Measurements from ENCODE around the gene CENPVL1. TPM values are rescaled to one million over a fixed set of nuclear protein-coding genes. Genes with fewer than 3 reads are reported as not detected.
A peak's percentile ranks its signal among the peaks of the same experiment; 100 is the strongest.
"Not testable (repeated sequence)": the region's sequence is repeated elsewhere in the genome, so short reads cannot be mapped to it uniquely, and the experiment has no call there.

CENPVL1 gene
- not detected for total RNA-seq
- polyA plus RNA-seq = not detected

DNA sequence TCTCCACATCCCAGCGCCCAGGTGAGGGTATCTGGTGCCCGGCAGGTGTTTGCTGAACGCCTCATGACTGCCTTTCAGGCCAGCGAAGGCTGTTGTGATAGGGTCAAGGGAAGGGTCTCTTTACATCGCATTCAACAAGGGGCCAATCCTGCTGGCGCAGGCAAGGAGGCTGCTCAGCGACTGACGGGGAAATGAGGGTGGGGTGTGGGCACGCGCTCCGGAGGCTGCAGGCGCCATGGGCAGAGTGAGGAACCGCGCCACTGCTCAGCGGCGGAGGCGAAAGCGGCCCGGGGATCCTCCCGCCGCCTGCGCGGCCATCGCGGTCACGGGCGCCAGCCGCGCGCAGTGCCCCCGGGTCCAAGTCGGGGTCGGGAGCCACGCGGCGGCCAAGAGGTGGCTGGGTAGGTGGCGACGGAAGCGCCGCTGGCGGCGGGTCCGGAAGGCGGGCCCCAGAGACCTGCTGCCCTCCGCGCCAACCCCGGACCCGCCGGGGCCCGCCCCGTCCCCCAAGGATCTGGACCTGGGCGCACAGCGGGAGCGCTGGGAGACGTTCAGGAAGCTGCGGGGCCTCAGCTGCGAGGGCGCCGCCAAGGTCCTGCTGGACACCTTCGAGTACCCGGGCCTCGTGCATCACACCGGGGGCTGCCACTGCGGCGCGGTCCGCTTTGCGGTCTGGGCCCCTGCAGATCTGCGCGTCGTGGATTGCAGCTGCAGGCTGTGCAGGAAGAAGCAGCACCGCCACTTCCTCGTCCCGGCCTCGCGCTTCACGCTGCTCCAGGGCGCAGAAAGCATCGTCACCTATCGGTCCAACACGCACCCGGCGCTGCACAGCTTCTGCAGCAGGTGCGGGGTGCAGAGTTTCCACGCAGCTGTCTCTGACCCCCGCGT lies at the start of gene CENPVL1:
Gene CENPVL1 (plus strand): TSS at position 236 of the 888 bp plus-strand sequence. CDS start 0 bp downstream, at position 236.
- H3K4me1 ChIP-seq; H3K4me3 ChIP-seq; DNase-seq; intact Hi-C loops (cut with DNase I); FAIRE-seq; H3K9me3 ChIP-seq; H3K27ac ChIP-seq; H3K27me3 ChIP-seq; H3K36me3 ChIP-seq: not testable (repeated sequence)
- peak in 1 of 4 donors; percentile 22 for ATAC-seq
- WGBS, 2 donors = no CpG with 5 or more reads among the region's 87 CpGs

DNA sequence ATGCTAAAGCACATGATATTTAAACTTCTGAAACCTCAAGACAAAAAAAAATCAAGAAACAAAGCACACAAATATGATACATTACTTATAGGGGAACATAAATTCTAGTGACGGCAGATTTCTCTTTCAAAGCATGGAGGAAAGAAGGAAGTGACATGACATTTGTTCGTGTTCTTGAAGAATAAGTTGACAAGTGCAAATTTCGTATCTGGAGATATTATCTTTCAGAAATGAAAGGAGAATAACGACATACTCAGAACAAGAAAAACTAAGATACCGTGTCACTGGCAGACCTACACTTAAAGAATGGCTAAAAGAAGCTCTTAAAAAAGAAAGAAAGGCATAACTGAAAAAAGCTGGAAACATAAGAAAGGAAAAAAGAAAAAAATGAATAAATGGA lies 44.3 kb upstream of the CENPVL1 start:
- intact Hi-C loops (cut with DNase I) = no loop called here
- Histone ChIP-seq H3K4me3 (no peak overlapping the region), H3K9me3 (no peaks in the 10 kb centered on the region), H3K36me3 (no peaks in the 10 kb centered on the region), H3K27me3 (peaks cover 4 to 22% (median 4%) of the 10 kb centered on the region in 4 donors), H3K4me1 (no peaks in the 10 kb centered on the region), H3K27ac (no peak overlapping the region)
- TF ChIP-seq, protein P1, sequence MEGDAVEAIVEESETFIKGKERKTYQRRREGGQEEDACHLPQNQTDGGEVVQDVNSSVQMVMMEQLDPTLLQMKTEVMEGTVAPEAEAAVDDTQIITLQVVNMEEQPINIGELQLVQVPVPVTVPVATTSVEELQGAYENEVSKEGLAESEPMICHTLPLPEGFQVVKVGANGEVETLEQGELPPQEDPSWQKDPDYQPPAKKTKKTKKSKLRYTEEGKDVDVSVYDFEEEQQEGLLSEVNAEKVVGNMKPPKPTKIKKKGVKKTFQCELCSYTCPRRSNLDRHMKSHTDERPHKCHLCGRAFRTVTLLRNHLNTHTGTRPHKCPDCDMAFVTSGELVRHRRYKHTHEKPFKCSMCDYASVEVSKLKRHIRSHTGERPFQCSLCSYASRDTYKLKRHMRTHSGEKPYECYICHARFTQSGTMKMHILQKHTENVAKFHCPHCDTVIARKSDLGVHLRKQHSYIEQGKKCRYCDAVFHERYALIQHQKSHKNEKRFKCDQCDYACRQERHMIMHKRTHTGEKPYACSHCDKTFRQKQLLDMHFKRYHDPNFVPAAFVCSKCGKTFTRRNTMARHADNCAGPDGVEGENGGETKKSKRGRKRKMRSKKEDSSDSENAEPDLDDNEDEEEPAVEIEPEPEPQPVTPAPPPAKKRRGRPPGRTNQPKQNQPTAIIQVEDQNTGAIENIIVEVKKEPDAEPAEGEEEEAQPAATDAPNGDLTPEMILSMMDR (IDR thresholded peaks at IDR 0.05) = no peak
- WGBS, 2 donors = 48 to 58% methylated on average over 5 of the region's 5 CpGs
- DNase-seq (no peak), FAIRE-seq (no peak), ATAC-seq (no peak)

DNA sequence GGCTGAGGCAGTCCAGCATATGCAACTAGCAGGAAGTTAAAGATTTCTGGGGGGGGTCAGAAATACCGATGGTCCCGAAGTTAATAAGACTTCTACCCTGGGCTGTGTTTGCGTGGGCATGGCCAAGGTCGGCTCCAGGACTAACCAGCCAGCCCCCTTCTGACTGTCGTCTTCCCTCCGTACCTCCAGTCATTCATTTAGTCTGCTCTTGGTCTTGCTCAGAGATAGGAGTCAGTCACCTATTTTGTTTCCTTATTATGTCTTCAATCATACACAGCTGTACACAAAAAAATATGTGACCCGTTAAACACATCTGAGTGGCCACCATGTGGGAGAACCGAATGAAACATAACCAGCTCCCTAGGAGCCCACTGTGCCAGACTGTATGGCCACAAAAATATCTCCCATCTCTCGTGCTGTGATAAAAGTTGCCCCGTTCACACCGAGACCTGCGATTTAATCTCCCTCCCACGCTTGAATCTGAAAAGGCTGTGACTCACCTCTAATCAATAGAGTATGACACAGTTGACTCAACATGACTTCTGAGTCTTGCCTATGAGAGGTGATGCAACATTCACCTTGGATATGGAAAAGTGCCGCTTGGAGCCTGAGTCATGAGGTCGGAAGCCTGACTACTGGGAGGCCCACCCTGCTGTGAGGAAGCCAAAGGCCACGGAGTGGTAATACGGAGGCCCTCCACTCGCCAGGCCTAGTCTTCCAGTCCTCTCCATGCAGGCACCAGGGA lies 30.5 kb upstream of the CENPVL1 start:
- H3K4me3 ChIP-seq; ATAC-seq; DNase-seq; intact Hi-C loops (cut with DNase I); H3K36me3 ChIP-seq; H3K9me3 ChIP-seq; FAIRE-seq; H3K4me1 ChIP-seq; H3K27me3 ChIP-seq; H3K27ac ChIP-seq: not testable (repeated sequence)
- no CpG with 5 or more reads among the region's 18 CpGs for WGBS, 2 donors

DNA sequence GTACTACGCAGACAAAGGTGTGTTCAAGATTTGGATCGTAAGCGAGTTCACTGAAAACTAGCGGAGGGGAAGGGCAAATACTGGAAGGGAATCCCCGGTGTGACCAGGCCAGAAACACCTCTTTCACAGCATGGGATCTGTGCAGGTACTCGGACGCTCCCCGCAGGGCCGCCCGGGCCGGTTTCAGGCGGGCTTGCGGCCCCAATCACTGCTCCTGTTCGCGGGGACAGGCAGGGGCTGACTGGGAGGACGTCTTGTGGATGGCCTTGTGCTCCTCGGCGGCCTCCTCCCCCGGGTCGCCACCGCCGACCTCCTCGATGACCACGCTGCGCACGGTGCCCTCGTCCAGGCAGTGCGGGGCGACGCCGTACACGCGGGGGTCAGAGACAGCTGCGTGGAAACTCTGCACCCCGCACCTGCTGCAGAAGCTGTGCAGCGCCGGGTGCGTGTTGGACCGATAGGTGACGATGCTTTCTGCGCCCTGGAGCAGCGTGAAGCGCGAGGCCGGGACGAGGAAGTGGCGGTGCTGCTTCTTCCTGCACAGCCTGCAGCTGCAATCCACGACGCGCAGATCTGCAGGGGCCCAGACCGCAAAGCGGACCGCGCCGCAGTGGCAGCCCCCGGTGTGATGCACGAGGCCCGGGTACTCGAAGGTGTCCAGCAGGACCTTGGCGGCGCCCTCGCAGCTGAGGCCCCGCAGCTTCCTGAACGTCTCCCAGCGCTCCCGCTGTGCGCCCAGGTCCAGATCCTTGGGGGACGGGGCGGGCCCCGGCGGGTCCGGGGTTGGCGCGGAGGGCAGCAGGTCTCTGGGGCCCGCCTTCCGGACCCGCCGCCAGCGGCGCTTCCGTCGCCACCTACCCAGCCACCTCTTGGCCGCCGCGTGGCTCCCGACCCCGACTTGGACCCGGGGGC lies 28.2 kb upstream of the CENPVL1 start:
- DNase-seq; intact Hi-C loops (cut with DNase I); FAIRE-seq; ATAC-seq; H3K4me3 ChIP-seq; H3K9me3 ChIP-seq; H3K27me3 ChIP-seq; H3K4me1 ChIP-seq; H3K36me3 ChIP-seq; H3K27ac ChIP-seq: not testable (repeated sequence)
- no CpG with 5 or more reads among the region's 88 CpGs for WGBS, 2 donors

DNA sequence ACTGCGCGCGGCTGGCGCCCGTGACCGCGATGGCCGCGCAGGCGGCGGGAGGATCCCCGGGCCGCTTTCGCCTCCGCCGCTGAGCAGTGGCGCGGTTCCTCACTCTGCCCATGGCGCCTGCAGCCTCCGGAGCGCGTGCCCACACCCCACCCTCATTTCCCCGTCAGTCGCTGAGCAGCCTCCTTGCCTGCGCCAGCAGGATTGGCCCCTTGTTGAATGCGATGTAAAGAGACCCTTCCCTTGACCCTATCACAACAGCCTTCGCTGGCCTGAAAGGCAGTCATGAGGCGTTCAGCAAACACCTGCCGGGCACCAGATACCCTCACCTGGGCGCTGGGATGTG lies 27.6 kb upstream of the CENPVL1 start, which contains the start of gene CENPVL2:
Gene CENPVL2 (minus strand): TSS at position 112 of the 343 bp plus-strand sequence. CDS start 0 bp downstream, at position 112.
- ATAC-seq, FAIRE-seq: not testable (repeated sequence)

DNA sequence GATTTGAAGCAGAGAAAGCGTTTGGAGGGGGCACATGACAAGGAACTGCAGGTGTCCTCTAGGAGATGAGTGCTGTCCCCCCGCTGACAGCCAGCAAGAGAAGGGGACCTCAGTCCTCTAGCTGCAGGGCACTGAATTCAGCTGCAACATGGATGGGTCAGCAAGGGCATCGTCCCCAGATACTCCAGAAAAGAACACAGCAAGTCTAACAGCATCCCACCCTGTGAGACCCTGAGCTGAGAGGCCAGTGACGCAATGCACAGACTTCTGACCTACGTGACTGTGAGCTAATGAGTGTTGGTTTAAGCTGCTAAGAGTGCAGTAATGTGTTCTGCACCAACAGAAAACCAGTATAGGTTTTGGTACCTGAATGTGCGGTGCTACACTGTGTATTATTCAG lies 16.1 kb upstream of the CENPVL1 start:
- no peak overlapping the region for H3K27ac ChIP-seq
- H3K4me1 ChIP-seq = no peaks in the 10 kb centered on the region
- TF ChIP-seq, protein P1 (IDR thresholded peaks at IDR 0.05) = no peak
- no peaks in the 10 kb centered on the region for H3K36me3 ChIP-seq
- FAIRE-seq (no peak), ATAC-seq (no peak), DNase-seq (no peak)
- no peaks in the 10 kb centered on the region for H3K9me3 ChIP-seq
- H3K4me3 ChIP-seq = no peak overlapping the region
- intact Hi-C loops (cut with DNase I) = no loop called here
- WGBS, 2 donors = 57 to 59% methylated on average over 6 of the region's 6 CpGs
- H3K27me3 ChIP-seq = peaks cover 0 to 6% (median 0%) of the 10 kb centered on the region in 4 donors

More for the DNA sequence above, 27.6 kb upstream of the CENPVL1 start, which contains the start of gene CENPVL2:
- H3K36me3 ChIP-seq; H3K27ac ChIP-seq; H3K27me3 ChIP-seq; intact Hi-C loops (cut with DNase I); H3K4me3 ChIP-seq; H3K9me3 ChIP-seq; DNase-seq; H3K4me1 ChIP-seq: not testable (repeated sequence)
- no CpG with 5 or more reads among the region's 30 CpGs for WGBS, 2 donors
